CMK (cell line): ENCODE results near the gene PRSS36.
"Not testable (repeated sequence)": the region's sequence is repeated elsewhere in the genome, so short reads cannot be mapped to it uniquely, and the experiment has no call there.

Source experiments
- DNase-seq: peaks from one replicate; pipeline ENCODE4 v3.0.0-alpha.2; 2010; ENCODE audit warnings: low read depth

PRSS36 gene

DNA sequence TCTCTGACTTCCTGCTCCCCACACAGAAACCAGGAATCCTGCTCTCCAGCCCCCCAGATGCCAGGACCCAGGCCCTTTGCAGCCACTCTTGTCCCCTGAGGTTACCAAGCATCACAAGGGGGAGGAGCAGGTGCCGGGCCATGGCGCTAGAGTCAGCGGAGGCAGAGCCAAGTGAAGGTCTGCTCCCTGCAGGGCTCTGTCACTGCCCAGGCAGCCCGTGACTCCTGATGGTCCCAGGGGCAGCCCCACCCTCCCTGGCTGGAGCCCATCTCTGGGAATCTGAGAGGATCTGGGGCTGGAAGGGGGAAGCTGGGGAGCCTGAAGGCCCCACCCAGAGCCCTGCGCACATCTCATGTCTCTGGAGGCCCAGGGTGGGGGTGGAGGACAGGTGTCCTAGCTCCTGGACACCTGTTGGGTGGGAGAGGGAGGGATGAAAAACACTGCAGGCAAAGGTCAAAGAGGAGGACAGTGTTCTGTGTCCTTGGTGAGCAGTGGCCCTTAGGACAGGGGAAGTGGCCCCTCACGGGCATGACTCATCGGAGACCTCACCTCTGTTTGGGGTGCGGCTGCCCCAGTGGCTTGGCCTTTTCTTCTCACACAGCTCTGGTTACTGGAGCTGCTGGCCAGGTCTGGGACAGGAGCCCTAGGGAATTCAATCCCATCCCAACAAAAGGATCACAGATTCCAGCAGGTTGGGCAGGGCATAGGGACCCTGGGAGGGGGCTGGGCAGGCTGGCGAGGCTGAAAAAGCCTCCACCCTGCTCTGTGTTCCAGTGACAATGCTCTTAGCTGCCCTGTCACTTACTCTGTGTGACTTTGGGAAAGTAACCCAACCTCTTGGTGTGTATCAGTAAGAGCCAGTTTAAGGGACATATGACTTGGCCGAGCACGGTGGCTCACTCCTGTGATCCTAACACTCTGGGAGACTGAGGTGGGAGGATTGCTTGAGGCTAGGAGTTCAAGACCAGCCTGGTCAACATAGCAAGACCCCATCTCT is at the start of gene PRSS36:
Gene PRSS36, minus strand, starts transcription at position 173 of the 997 bp plus-strand sequence. Its CDS starts 31 bp downstream, at position 142.
- DNase-seq = no peak

DNA sequence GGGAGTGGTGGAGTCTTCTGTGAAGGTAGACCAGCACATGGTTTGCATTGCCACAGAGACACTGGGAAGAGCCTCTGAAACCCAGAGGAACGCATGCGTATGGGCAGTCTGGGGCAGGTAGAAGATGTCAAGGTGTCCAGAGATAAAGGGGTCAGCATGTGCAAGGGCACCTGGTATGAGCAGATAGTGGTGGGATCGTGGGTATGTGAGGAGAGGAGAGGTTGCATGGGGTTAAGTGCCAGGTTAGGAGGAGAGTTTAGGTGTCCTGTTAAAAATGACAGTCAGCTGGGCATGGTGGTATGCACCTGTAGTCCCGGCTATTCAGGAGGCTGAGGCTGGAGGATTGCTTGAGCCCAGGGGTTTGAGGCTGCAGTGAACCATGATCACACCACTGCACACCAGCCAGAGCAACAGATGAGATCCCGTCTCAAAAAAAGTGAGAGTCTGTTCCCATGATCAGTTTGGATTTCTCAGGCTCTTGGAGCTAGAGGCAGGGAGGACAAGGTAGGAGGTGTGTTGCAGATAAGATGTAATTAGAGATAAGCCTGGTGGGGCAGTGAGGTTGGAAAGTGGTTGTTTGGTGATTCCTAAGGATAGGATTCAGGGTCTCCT is 49.7 kb upstream of the PRSS36 start:
- no peak for DNase-seq

DNA sequence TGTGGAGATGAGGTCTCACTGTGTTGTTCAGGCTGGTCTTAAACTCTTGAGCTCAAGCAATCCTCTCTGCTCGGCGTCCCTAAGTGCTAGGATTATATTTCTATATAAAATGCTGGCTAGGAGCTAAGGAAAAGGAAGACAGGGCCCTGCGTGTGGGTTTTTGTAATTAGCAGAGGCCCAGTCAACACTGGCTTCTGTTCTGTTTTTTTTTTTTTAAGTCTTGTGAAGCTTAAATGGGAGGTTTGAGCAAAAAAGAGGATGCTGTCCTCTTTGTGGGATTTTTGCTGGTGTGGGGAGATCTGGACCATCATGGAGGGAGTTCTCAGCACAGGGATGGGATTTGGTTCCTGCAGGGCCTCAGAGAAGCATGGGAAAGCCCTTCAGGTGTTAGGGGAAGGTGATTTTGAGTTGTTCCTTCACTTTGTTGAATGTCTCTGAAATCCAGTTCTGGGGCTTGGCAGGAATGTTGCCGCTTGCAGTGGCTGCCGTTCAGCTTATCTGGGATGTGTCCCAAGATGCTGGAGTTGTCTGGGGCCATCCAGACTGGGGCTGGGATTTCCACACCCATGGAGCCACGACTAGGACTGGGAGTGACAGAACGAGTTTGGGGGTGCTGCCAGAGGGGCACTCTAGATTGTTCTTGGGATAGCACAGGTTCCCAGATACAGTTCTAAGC is 48.5 kb upstream of the PRSS36 start:
- DNase-seq = no peak

DNA sequence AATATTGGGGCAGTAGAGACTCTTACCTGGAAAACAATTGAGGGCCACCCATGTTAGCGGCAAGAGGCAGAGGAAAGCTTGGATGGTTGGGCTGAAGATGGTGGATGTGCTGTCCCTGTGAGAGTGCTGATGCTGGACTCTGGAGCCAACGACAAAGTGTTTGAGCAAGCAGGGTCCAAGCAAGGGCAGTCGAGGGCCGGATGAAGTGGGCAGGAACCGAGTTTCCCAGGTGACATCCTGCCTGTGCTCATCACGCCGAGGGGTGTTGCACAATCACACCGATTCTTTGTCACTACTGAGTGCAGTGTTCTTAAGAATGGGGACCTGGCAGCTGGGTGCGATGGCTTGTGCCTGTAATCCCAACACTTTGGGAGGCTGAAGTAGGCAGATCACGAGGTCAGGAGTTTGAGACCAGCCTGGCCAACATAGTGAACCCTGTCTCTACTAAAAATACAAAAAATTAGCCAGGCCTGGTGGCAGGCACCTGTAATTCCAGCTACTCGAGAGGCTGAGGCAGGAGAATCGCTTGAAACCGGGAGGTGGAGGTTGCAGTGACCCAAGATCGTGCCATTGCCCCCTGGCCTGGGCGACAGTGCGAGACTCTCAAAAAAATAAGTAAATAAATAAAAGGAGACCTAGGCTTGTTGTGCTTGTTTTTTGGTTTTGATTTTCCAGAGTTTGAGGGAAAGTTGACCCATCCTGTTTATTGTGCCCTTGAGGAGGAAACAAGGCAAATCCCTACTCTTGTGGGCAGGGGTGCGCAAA is 46.6 kb upstream of the PRSS36 start:
- DNase-seq = no peak

DNA sequence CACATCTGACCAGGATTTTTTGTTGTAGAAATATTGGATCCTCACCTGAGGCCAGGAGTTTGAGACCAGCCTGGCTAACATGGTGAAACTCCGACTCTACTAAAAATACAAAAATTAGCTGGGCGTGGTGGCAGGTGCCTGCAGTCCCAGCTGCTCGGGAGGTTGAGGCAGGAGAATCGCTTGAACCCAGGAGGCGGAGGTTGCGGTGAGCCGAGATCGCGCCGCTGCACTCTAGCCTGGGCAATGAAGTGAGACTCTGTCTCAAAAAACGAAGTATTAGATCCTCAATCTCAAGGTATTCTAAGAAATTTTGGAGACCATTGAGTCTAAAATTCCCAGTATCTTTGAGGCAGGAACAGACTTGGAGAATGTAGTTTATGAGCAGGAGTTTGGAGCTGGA is 46.0 kb upstream of the PRSS36 start:
- DNase-seq = not testable (repeated sequence)

DNA sequence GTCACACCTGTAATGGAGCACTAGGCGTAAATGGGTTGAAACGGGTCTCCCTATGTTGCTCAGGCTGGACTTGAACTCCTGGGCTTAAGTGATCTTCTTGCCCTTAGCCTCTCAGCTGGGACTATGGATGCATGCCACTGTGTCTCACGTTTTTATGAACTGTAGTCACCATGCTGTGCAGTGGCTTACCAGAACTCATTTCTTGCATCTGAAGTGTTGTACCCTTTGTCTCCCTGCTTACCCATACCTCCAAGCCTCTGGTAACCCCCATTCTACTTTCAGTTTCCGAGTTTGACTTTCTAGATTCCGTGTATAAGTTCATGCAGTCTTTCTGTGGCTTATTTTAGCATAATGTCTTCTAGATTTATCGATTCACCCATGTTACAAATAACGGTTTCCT is 45.0 kb upstream of the PRSS36 start:
- DNase-seq = no peak

DNA sequence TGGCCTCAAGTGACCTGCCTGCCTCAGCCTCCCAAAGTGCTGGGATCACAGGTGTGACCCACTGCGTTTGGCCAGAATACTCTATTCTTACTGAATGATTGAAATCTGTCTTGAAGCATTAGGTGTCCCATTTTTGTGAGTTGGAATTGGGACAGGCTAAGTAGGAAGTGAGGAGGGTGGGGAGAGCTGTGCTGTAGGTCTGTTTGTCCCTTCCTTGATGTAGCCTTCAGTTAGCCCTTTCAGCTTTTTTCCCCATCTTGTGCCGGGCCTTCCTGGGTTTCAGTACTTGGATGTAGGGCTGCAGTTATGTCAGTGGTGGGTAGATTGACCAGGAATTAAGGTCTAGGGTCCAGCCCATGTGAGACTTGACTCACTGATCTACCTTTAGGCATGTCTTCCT is 44.0 kb upstream of the PRSS36 start:
- DNase-seq = no peak

DNA sequence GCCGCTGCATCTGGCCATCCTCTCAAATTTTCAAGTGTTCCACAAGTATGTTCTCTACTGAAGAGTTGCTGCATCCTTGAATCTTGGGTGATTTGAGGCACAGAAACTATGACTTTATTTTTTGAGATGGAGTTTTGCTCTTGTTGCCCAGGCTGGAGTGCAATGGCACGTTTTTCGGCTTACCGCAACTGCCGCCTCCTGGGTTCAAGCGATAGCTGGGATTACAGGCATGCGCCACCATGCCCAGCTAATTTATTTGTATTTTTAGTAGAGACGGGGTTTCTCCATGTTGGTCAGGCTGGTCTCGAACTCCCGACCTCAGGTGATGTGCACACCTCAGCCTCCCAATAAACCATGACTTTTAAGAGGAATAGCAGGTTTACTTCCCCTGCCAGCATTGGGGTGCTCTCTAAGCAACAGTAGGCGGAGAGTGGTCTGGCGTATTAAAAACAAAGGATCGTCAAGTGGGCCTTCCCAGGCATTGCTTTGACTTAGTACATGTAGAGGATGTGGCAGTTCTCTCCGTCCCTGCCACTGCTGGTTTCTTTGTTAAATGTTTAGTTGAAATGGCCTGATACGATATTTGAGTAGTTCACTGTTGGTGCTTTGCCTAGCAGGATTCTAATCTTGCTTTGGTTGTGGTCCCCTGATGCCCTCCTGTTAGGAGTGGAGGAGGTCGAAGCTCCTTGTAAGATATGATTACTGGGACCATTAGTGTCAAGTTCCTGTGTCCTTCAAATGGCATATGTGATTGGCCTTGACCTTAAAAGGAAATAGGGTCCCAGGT is 43.2 kb upstream of the PRSS36 start:
- DNase-seq = no peak

DNA sequence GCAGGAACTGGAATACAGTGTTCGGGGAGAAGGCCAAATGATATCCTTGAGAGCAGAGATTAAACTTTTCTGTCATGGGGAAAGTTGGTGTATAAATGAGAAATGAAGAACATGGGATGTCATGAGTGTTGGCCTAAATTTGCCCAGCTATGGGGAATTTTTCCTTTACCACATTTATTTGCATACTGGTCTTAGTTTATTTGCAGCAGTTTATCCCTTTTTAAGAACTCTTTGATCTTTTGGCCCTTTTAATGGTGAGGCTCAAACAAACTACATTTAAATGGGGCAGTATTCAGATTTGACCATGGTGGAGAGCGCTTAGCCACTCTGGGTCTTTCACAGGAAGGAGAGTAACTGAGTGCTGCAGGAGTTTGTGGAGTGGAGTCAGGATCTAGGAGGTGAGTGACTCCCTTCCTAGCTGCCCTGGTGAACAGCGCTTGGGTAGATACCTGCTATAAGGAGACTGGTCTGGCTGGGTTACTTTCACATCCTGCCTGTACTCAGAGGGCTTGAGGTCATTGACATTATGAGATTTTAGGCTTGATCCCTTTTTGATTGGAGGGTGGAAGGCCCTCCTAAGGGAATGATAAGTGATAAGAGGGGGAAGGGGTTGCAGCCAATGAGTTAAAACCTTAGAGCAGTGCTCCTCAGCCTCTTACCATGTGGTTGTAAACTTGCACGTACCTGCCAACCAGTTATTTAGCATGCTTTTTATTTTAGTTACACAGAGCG is 42.0 kb upstream of the PRSS36 start:
- DNase-seq = no peak

DNA sequence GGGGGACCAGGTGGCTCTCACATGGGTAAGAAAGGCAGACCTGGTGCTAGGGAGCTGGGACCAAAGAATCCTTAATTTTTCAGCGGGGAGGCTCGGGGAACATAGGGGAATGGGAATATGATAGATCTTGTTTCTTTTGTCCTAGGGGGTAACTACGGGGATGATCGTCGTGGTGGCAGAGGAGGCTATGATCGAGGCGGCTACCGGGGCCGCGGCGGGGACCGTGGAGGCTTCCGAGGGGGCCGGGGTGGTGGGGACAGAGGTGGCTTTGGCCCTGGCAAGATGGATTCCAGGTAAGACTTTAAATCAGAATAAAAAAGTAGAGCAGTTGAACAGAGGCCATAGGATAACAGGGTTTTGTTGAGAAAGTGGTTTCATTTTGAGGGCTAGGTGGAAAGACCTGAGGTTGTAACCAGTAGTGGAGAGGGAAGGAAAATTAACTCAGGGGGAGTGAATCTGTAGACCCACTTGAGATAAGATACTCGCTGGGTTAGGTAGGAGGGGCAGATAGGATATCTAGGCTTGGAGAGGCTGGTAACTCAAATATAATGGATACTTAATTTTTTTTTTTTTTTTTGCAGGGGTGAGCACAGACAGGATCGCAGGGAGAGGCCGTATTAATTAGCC is 41.1 kb upstream of the PRSS36 start:
- DNase-seq = no peak

DNA sequence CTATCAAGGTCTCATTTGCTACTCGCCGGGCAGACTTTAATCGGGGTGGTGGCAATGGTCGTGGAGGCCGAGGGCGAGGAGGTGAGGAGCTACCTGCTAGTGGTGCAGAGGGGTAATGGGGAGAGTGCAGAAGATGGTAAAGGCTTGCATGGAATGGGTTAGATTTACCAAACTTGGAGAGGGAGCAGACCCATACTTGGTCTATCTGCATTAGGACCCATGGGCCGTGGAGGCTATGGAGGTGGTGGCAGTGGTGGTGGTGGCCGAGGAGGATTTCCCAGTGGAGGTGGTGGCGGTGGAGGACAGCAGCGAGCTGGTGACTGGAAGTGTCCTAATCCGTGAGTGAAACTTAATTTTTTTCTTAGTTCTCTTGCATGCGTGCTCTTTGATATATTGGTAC is 40.2 kb upstream of the PRSS36 start:
- DNase-seq = no peak

DNA sequence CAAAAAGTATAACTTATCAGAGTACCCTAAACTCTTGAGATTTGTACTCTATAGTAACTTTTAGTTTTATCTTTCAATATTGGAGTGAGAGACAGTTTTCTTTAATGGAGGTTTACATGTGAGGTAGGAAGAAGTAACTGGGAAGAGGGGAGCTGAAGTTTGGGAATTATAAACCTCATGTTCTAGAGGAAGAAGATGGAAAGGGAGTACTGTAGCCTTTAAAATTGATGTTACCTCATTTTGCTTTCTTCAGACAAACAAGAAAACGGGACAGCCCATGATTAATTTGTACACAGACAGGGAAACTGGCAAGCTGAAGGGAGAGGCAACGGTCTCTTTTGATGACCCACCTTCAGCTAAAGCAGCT is 39.5 kb upstream of the PRSS36 start:
- DNase-seq = no peak

DNA sequence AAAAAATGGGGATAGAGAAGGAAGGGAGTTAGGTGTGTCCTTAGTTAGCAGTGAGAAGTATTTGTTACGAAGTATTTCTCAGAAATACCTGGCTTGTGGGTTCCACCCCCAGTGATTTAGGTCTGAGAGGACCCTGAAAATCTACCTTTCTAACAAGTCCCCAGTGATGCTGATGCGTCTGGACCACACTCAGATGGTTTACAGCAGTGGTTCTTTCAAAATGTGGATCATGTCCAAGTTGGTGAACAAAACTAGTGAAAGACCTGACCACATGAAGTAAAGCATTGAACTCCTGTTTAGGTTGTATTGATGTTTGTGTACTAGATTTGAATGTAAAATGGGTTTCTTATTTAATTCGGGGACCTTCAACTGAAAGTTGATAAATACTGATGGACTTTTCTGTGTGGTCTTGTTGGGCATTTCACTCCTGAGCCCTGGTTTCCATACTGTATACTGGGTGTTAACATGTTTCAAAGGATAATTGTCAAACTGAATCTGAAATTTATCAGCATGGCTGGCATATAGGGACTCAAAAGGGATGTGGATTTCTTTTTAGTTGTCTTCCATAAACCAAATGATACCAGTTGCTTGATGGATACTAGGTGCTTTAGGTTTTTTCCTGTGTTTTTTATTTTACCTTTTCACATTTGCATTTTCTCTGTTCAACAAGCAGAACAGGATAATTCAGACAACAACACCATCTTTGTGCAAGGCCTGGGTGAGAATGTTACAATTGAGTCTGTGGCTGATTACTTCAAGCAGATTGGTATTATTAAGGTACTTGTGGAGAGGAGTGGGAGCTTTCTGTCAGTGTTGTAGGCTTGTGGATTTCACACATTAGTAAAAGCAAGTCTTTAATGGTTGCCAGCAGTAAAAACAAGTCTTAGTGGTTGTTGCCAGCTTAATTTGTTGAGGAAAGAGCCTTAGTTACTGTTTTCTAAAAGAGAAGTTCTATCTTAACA is 38.9 kb upstream of the PRSS36 start:
- DNase-seq = no peak

DNA sequence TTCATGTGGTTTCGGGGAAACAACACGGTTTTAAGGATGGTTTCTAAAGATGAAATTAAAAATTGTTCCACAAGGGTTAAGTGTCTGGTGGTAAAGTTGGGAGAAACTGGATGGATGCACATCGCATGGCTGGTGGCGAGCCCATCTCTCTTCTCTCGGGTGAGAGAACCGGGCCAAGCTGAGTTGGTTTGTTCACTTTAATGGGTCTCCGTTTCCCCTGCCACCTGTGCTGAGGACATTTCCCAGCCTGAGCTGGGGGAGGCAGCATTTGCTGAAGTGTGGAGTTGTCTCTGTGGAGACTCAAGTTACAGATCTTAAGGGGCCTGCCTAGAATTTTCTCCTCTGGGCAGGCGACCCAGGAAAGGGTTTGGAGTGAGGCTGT is 37.9 kb upstream of the PRSS36 start:
- no peak for DNase-seq

DNA sequence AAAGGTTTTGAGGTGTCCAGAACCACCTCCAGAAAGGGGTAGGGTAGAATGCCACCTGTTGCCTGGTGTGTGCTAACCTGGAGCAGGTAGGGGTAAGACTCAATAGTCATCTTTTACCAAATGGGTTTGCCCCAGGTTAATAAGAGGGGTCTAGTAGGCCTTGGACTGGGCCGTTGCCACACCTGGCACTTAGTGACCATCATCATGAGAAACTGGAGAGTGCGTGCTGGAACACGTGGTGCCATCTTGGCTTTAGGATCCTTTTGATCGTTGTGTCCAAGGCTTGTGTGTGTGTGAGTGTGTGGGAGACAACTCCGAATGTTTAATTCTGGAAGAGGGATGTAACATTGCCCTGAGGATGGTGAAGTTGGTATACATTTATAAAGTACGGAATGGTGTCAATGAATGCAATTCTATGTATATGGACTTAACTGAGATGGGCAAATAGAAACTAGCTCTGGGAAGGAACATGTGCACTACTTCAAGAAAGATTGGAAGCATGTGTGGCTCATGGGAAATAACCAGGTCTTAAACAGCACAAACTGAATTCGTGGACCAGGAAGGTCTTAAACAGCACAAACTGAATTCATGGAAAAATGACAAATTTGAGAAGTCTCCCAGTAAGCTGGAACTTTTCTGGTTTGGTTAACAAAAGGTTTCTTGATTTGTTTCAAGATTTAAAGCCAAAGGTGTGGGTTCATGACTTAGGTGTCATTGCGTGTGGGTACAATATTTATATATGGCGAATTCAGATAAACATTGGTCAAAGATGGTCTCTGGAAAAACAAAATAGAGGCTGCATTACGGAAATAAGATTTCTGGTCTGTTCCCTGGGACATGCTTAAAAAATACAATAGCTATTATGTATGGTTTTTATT is 37.3 kb upstream of the PRSS36 start:
- DNase-seq = no peak

DNA sequence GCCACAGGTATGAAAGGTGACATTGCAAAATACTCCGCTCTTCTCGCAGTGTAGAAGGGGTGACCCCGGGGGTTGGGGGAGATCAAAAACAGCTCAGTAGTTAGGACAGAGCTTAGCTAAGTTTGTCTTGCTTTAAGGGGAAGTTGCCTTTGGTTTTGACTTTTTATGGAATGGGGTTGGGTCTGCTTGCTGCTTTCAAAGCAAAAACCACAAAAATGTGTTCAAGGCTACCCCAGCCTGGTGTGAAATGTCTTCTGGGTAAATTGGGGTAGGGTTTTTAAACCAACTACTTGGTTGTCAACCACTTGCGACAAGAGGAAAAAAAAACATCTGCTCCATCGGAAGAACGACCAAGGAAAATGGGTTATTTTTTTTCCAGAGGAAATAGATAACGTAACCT is 36.3 kb upstream of the PRSS36 start:
- DNase-seq = no peak

DNA sequence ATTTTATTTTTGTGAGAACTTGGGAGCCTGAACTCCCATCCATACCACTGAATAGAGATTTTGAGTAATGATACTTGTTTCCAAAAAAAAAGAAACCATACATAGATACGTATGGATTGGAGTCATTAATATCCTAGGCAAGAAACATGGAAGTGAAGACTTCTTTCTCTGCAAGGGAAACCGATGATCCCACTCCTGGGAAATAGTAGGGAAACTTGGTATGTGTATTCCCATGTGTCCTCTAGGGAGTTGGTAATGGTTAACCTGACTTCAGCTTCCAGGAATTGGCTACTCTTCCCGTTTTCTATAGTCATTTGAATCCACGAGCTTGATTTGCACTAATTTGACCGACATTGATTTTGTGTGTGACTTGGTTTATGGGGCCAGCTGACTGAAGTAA is 35.5 kb upstream of the PRSS36 start:
- DNase-seq = no peak

DNA sequence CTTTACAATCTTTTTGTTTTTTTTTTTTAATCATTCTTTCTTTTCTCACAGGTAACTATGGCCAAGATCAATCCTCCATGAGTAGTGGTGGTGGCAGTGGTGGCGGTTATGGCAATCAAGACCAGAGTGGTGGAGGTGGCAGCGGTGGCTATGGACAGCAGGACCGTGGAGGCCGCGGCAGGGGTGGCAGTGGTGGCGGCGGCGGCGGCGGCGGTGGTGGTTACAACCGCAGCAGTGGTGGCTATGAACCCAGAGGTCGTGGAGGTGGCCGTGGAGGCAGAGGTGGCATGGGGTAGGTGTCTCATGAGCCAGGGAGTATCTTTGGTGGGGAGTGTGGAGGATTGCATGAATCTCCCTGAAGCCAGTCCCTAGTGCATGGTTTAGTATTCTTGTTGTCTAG is 35.0 kb upstream of the PRSS36 start:
- no peak for DNase-seq
